GM12878 (cell line): ENCODE measurements around the gene PITPNM2.

Source experiments
- CREB1 ChIP-seq: IDR thresholded peaks from 2 replicates; pipeline ENCODE4 v1.6.1; 2012; ENCODE audit warnings: low read depth, mild to moderate bottlenecking, inconsistent platforms
- HDAC2 ChIP-seq: fragments of 200-600 bp; sonication (generic); IDR thresholded peaks from 2 replicates; pipeline ENCODE4 v1.6.1; 2017
- TARDBP ChIP-seq: IDR thresholded peaks from 2 replicates; pipeline ENCODE4 v1.6.1; 2016; ENCODE audit warnings: borderline replicate concordance
- ZBTB11 ChIP-seq: fragments of 450-650 bp; formaldehyde crosslinking; IDR thresholded peaks from 2 replicates; pipeline ENCODE4 v1.5.0; 2022; ENCODE audit warnings: mild to moderate bottlenecking, missing genetic modification characterization
- TF ChIP-seq, protein P1 (sequence below), 3 experiments: IDR thresholded peaks in 2 of 3; conservative IDR thresholded peaks in 1 of 3; 2 replicates each; pipeline ENCODE4 v1.5.1; 2011; ENCODE audit warnings: low read depth in 3 of 3, low read length in 3 of 3, mild to moderate bottlenecking in 3 of 3, control low read depth in 2 of 3, moderate library complexity in 2 of 3, inconsistent platforms in 1 of 3, mixed read lengths in 1 of 3; ENCODE audit not compliant: control insufficient read depth in 2 of 3, insufficient read depth in 1 of 3; ENCODE audit errors: extremely low read depth in 1 of 3

- TF ChIP-seq, protein P1, sequence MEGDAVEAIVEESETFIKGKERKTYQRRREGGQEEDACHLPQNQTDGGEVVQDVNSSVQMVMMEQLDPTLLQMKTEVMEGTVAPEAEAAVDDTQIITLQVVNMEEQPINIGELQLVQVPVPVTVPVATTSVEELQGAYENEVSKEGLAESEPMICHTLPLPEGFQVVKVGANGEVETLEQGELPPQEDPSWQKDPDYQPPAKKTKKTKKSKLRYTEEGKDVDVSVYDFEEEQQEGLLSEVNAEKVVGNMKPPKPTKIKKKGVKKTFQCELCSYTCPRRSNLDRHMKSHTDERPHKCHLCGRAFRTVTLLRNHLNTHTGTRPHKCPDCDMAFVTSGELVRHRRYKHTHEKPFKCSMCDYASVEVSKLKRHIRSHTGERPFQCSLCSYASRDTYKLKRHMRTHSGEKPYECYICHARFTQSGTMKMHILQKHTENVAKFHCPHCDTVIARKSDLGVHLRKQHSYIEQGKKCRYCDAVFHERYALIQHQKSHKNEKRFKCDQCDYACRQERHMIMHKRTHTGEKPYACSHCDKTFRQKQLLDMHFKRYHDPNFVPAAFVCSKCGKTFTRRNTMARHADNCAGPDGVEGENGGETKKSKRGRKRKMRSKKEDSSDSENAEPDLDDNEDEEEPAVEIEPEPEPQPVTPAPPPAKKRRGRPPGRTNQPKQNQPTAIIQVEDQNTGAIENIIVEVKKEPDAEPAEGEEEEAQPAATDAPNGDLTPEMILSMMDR (IDR thresholded peaks at IDR 0.05 in 2 of 3, conservative IDR thresholded peaks at IDR 0.05 in 1 of 3; ENCODE audit: control insufficient read depth in 2 of 3, extremely low read depth in 1 of 3, insufficient read depth in 1 of 3, low read depth in 3 of 3, low read length in 3 of 3) = no peak
- TF ChIP-seq HDAC2 (no peak), TARDBP (no peak), CREB1 (no peak), ZBTB11 (CRISPR knock-in tag) (no peak)
Observed at GRCh38 chr12:123111498-123112165, 39.3 kb downstream of the PITPNM2 start.
